ENCODE results near the gene ENAH.
"Not testable (repeated sequence)": the region's sequence is repeated elsewhere in the genome, so short reads cannot be mapped to it uniquely, and the experiment has no call there.

The ENAH gene

GRCh38 chr1:225674381-225674780 is 21.5 kb upstream of the ENAH start:
- DNase-seq, result no peak

DNA sequence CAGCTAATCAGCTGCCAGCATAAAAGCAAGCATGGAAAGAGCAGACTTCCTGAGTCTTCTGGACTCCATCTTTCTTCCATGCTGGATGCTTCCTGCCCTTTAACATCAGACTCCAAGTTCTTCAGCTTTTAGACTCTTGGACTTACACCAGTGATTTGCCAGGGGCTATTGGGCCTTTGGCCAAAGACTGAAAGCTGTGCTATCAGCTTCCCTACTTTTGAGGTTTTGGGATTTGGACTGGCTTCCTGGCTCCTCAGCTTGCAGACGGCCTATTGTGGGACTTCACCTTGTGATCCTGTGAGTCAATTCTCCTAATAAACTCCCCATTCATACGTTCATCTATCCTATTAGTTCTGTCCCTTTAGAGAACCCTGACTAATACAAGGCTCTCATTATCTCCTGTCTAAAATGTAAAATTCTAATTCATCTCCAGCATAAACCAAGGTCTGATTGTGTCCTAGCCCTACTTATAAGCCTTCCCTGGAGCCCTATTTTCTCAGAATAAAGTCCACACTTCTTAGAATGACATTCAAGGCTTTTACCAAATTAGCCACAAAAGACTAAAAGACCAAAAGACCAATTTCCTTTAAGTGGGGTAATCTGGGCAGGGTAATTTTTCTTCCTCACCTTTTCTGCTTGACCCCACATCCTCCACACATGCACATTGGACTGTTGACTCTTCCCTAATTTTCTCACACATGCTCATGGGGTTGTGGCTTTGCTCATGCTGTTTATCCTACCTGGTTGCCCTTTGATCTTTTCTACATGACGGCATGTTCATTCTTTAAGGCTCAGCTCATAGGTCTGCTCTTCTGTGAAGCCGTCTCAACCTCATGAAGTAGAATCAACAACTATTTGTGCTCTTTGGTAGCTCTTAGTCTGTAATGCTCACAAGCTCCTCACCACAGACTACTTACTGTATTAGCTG is 18.1 kb upstream of the ENAH start:
- no peak for DNase-seq

- no peak for DNase-seq
These were observed 17.4 kb upstream of the ENAH start for GRCh38 chr1:225670356-225670755.

GRCh38 chr1:225668222-225668621 is 15.3 kb upstream of the ENAH start:
- DNase-seq, result no peak

- DNase-seq, result no peak
These were observed 14.4 kb upstream of the ENAH start for GRCh38 chr1:225667362-225667761.

GRCh38 chr1:225666495-225666894 is 13.6 kb upstream of the ENAH start:
- no peak for DNase-seq

DNA sequence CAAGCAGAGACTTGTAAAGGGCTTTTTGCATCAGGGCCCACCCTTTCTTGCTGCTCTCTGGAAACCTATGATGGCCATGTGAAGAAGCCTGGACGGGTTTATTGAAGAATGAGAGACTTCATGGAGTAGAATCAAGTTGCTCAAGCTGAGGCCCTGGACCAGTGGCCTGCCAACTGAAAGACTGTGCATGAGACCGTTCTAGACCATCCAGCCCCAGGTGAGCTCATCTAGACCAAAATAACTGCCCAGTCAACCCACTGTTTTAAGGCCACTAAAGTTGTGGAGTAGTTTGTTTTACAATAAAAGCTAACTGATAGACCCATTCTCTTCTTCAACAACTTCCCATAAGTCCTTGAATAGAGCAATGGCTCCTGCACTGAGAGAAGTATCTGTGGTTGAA is 11.8 kb upstream of the ENAH start:
- no peak for DNase-seq

DNA sequence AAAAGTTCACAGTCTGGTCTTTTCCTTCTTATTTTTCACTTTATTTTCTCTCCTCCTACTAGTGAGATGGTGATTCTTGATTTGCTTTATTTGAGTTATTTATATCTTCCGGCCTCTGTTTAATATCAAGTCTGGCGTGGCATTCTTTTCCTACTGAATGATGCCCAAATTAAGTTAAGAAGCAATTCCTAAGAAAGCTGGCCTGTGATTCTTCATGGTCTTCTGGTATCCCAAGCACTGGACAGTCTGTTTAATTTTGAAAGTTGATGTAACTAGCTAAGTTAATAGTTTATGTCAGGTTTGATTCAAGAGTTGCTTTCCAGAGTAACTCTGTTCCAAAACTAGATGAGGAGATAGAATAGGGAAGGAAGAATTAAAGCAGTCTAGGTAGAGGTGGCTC is 9.2 kb upstream of the ENAH start:
- no peak for DNase-seq

- no peak for DNase-seq
These were observed 7.6 kb upstream of the ENAH start for GRCh38 chr1:225660544-225660946.

DNA sequence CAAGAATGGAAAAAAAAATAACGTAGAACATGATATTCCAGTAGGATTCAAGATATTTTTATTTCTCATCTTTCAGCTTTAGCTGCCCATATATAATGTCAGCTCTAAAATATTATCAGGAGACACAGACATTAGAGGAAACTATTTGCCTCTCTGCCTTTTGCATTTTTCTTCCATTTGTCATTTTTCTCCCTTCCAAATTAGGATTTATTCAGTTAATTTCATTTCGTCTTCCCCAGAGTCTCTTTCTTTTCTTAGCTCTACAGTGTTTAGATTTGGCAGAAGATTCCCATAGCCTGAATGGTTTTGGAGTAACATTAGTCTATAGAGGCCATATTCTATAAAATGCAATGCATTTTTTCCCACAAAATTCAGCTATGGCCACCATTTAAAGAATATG is 5.1 kb upstream of the ENAH start:
- no peak for DNase-seq

GRCh38 chr1:225657462-225657989 is 4.6 kb upstream of the ENAH start:
- no peak for DNase-seq

DNA sequence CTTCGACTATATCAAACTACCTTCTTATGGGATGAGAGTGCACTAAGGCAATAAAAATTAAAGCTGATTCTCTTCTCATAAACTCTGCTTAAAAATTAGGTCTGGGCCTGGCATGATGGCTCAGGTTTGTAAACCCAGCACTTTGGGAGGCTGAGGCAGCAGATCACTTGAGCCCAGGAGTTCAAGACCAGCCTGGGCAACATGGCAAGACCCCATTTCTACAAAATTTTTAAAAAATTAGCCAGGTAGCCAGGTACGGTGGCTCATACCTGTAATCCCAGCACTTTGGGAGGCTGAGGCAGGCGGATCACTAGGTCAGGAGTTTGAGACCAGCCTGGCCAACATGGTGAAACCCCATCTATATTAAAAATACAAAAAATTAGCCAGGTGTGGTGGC is 3.3 kb upstream of the ENAH start:
- not testable (repeated sequence) for DNase-seq

GRCh38 chr1:225655509-225656258 is 2.8 kb upstream of the ENAH start:
- no peak for DNase-seq

DNA sequence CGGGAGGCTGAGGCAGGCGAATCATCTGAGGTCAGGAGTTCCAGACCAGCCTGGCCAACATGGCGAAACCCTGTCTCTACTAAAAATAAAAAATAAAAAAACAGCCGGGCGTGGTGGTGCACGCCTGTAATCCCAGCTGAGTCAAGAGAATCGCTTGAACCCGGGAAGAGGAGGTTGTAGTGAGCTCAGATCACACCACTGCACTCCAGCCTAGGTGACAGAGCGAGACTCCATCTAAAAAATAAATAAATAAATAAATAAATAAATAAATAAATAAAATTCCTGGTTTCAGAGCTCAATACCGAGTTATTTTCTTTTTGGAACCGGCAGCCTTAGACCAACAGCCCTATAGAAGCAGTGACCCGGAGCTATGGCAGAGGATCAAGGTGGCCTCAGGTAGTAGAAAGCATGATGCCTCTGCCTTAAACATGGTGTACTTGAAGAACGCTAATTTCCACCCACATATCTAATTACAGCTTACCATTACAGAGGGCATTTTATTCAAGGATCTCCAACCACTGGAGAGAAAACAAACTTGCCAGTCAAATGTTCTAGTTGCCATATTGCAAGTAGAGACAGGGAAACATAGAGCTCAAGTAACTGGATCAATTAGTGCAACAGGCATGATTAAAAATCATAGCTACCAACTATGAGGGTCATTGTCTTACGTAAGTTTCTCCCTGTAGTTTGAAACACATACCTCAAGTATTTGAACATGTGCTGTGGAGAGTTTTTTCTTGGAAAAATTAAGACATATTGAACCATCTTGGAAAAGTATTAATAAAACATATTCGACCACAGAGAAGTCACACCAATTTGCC is 2.0 kb upstream of the ENAH start:
- DNase-seq, result no peak

GRCh38 chr1:225654277-225654597 is 1.3 kb upstream of the ENAH start:
- DNase-seq, result no peak

GRCh38 chr1:225653463-225654276 is 747 bp upstream of the ENAH start:
- no peak for DNase-seq

DNA sequence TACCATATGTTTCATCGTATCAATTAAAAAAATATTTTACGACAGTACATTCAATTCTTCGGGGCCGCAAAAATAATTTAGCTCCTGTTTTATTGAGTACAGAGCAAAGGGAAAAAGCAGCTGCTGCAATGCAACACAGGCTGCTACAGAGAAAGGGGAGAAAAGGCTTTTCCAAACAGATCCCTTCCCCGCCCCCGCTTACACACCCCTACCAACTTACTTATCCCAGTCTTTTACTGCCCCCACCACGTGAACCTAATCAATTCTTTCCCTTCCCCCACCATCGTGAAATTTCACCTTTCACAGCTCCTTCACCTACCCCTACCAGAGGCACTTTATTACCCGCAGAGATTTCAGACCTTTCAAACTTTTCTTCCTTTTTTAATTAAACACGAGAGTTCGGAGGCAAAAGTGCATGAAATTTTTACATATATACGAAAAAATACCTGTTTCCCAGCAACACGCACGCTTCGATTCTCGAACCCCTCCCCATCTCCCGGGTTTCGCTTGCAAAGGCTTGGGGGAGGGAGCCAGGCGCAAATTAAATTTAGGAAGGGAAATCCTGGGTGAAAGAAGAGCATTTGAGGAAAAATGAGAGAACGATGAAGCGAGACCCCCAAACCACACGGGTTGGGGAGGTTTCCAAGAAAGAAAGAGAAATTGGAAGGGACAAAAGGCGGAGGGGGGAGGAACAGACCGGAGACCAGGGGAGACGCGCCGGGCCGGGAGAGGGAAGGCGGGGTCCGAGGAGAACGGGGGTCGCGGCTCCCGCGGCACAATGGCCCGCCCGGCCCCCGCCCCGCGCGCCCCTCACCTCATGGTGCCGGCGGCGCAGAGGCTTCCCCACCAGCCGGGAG is 823 bp downstream of the ENAH start:
- no peak for DNase-seq

DNA sequence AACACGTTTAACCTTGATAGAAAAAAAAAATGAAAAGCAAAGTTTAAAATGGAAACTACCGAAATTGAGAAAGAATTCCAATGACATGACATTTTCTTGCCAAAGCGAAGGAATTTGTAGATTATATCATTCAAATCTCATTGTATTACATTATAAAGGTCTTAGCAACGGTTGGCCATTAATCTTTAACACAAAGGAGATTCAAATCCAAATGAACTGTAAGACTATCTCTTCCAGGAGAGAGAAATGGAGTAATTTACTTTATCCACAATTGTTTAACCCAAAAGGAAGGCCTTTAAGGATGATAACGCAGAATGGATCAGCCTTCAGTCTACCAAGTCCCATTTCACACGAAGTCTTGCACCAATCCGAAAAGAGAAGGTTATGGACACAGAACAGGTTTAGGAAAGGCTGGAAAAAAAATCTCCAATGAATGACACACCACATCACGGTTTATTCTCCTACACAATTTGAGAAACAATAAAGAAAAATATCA is 1.5 kb downstream of the ENAH start:
- no peak for DNase-seq

DNA sequence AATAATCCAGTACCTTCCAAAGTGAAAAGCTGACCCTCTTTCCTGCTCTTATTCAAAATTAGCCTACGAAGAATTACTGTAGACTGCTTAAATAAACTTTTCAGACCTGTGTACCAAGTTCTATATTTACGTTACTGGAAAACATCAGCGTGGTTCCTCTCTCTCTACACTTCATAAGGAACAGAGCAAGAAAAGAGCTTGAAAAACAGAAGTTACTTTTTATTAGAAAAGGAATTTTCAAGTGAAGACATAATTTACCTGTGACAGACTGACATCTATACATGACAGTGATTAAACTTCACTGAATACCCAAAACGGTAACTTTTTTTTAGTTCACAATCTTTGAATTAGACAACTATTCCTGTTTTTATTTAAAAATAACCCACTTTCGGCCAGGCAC is 2.7 kb downstream of the ENAH start:
- DNase-seq, result no peak

DNA sequence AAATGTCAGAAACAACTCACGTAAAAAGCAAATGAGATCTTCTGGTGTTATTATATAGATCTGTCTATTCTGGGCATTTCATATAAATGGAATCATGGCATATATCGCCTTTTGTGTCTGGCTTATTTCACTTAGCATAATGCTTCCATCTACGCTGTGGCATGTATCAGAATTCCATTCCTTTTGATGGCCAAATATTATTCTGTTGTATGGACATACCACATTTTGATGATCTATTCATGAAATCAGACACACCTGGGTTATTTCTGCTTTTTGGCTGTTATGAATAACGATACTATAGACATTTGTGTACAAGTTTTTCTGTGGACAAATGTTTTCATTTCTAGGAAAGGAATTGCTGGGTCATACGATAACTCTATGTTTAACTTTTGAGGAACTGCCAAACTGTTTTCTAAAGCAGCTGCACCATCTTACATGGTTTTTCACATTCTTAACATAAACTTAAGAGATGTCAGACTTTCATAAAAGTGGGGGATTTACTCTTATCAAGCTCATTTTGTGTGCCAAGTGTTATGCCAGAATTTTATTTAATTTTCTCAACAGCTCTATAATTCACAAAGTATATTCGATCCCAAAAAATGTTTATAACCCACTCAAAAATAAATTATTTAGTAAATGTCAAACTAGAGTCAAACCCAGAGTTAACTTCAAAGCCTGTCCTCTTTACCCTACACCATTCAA is 7.6 kb downstream of the ENAH start:
- DNase-seq, result no peak

DNA sequence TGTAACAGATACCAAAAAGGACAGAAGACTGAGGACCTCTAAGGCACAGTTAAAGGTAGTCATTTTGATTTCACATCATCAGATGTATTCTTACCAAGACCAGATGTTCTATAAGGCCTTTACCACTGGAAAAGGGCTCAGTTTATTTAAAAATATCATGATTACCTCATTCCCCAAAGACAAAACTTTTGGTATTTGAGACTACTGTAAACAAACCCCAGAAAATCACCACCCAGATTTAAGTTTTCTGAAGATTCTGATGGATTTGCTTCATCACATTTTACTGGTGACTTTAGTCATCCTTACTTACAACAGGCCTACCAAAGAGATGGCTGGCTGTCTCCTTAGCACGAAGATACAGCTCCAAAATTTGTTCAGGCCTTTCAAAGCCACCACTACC is 8.3 kb downstream of the ENAH start:
- DNase-seq, result no peak

All from stimulated activated CD4-positive, alpha-beta T cell treated with anti-CD3 and anti-CD28 coated beads, Interleukin-1b, Interleukin-23, amount 100 ng/mL, for 48 hours (primary cell).